MM.1S (cell line): ENCODE results near the gene UBE3A.

Experiments
- DNase-seq: peaks from one replicate; pipeline ENCODE4 v3.0.0-alpha.2; 2015
- H2AFZ ChIP-seq: fragments of 300-600 bp; sonication (generic); 2 replicates; pipeline ENCODE4 v1.6.0; 2016; ENCODE audit warnings: antibody characterized with exemption, low read length
- H3F3A ChIP-seq: fragments of 300-600 bp; sonication (generic); 2 replicates; pipeline ENCODE4 v1.6.1; 2016; ENCODE audit warnings: mild to moderate bottlenecking, antibody characterized with exemption, low read length, moderate library complexity, mixed read lengths; ENCODE audit not compliant: insufficient read depth
- H3K27ac ChIP-seq: fragments of 300-600 bp; sonication (generic); 2 replicates; pipeline ENCODE4 v1.5.1; 2016; ENCODE audit warnings: mild to moderate bottlenecking, low read length
- H3K27me3 ChIP-seq: fragments of 300-600 bp; sonication (generic); replicated peaks from 2 replicates; pipeline ENCODE4 v1.6.0; 2016; ENCODE audit warnings: low read length; ENCODE audit not compliant: insufficient read depth
- H3K36me3 ChIP-seq: fragments of 300-600 bp; sonication (generic); replicated peaks from 2 replicates; pipeline ENCODE4 v1.6.1; 2016; ENCODE audit warnings: mild to moderate bottlenecking, low read length, mixed read lengths; ENCODE audit not compliant: insufficient read depth
- H3K4me1 ChIP-seq: fragments of 300-600 bp; sonication (generic); 2 replicates; pipeline ENCODE4 v1.6.1; 2016; ENCODE audit warnings: low read length, mixed read lengths
- H3K4me2 ChIP-seq: fragments of 300-600 bp; sonication (generic); 2 replicates; pipeline ENCODE4 v1.6.0; 2016; ENCODE audit warnings: low read depth, low read length
- H3K4me3 ChIP-seq: fragments of 300-600 bp; sonication (generic); 2 replicates; pipeline ENCODE4 v1.5.1; 2016; ENCODE audit warnings: low read length, mixed read lengths
- H3K79me2 ChIP-seq: fragments of 300-600 bp; sonication (generic); 2 replicates; pipeline ENCODE4 v1.6.1; 2016; ENCODE audit warnings: mixed run types, low read length, mixed read lengths
- H3K9ac ChIP-seq: fragments of 300-600 bp; sonication (generic); 2 replicates; pipeline ENCODE4 v1.6.1; 2016; ENCODE audit warnings: low read length, mixed read lengths
- H3K9me2 ChIP-seq: fragments of 300-600 bp; sonication (generic); replicated peaks from 2 replicates; pipeline ENCODE4 v1.6.1; 2016; ENCODE audit warnings: mild to moderate bottlenecking, low read length, mixed read lengths; ENCODE audit not compliant: insufficient read depth
- H3K9me3 ChIP-seq: fragments of 300-600 bp; sonication (generic); replicated peaks from 2 replicates; pipeline ENCODE4 v1.6.1; 2016; ENCODE audit warnings: mild to moderate bottlenecking, low read length, mixed read lengths; ENCODE audit not compliant: insufficient read depth
- H4K20me1 ChIP-seq: fragments of 300-600 bp; sonication (generic); 2 replicates; pipeline ENCODE4 v1.6.1; 2016; ENCODE audit warnings: mild to moderate bottlenecking, low read length, moderate library complexity, mixed read lengths; ENCODE audit not compliant: insufficient read depth
- EZH2 ChIP-seq: fragments of 300-600 bp; sonication (generic); optimal IDR thresholded peaks from 2 replicates; pipeline ENCODE3; 2017; ENCODE audit warnings: low read depth, mild to moderate bottlenecking, antibody characterized with exemption, low read length, mixed read lengths
- EZH2phosphoT487 ChIP-seq: fragments of 300-600 bp; sonication (generic); IDR thresholded peaks from 2 replicates; pipeline ENCODE4 v1.6.1; 2018; ENCODE audit warnings: antibody characterized with exemption, low read length
- TF ChIP-seq, protein P1 (sequence below): fragments of 300-600 bp; sonication (generic); IDR thresholded peaks from 2 replicates; pipeline ENCODE4 v1.5.1; 2016; ENCODE audit warnings: antibody characterized with exemption, low read length, mixed read lengths

UBE3A gene

DNA sequence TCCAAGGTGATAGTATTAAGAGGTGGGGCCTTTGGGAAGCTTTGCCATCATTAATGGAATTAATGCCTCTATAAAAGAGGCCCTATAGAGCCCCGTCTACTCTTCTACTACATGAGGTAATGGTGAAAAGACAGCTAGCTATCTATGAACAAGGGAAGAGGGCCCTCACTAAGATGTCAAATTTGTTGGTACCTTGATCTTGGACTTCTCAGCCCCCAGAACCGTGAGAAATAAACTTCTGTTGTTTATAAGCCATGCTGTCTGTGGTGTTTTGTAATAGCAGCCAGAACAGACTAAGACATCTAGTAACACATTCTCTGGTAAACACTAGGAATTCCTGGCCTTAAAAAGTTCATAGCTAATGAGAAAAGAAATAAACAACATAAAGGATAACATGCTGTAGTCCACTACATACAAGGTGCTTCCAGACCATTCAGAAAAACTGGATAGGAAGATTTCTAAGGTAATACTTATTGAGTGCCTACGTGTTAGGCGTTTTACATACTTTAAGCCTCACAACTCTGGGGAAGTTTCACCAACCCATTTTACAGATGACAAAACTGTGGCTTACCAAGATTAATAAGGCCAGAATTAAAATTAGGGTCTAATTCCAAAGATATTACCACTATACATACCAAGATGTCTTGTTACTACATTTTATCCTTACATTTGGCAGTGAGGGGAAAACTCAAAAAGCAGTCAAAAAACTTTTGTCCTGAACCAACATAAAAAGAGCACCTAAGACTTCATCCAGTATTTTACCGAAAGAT, 3.2 kb downstream of the UBE3A start:
- Histone ChIP-seq H3K79me2 (peaks cover 81% of the 10 kb centered on the region), H3K36me3 (no peaks in the 10 kb centered on the region), H3K4me2 (peak overlapping the region; percentile 78; the same call in 1 of the 2 replicates), H3K9me2 (no peaks in the 10 kb centered on the region), H3K9me3 (no peaks in the 10 kb centered on the region), H3K4me1 (peaks cover 13% of the 10 kb centered on the region), H3K27ac (no peak overlapping the region), H3K4me3 (no peak overlapping the region), H3F3A (no peaks in the 10 kb centered on the region), H3K9ac (no peak overlapping the region), H4K20me1 (peaks cover 15% of the 10 kb centered on the region; the same call in 1 of the 2 replicates), H2AFZ (no peak overlapping the region), H3K27me3 (no peaks in the 10 kb centered on the region)
- TF ChIP-seq EZH2 (no peak), EZH2phosphoT487 (no peak)
- TF ChIP-seq, protein P1, sequence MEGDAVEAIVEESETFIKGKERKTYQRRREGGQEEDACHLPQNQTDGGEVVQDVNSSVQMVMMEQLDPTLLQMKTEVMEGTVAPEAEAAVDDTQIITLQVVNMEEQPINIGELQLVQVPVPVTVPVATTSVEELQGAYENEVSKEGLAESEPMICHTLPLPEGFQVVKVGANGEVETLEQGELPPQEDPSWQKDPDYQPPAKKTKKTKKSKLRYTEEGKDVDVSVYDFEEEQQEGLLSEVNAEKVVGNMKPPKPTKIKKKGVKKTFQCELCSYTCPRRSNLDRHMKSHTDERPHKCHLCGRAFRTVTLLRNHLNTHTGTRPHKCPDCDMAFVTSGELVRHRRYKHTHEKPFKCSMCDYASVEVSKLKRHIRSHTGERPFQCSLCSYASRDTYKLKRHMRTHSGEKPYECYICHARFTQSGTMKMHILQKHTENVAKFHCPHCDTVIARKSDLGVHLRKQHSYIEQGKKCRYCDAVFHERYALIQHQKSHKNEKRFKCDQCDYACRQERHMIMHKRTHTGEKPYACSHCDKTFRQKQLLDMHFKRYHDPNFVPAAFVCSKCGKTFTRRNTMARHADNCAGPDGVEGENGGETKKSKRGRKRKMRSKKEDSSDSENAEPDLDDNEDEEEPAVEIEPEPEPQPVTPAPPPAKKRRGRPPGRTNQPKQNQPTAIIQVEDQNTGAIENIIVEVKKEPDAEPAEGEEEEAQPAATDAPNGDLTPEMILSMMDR = no peak
- DNase-seq = no peak

DNA sequence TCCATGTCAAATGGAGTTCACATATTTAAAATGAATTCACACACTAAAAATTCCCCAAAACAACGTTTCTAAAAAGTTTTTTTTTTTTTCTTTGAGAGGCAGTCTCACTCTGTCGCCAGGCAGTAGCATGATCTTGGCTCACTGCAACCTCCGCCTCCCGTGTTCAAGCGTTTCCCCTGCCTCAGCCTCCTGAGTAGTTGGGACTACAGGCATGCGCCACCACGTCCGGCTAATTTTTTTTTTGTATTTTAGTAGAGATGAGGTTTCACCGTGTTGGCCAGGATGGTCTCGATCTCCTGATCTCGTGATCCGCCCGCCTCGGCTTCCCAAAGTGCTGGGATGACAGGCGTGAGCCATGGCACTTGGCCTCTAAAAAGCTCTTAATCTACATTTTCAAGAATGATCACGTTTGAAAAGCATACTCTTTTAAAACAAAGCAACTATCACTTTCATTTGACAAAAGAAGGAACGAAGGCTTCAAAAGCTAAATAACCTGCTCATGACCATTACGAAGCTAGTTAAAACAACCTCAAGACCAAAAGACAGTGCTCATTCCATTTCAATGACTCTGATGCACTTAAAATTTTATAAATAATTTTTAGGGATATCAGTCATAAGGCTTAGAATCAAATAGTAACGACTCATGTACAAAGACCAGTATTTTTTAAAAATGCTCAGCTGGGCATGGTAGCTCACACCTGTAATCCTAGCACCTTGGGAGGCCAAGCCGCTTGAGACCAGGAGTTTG, 5.5 kb downstream of the UBE3A start:
- H2AFZ ChIP-seq = no peak overlapping the region
- no peaks in the 10 kb centered on the region for H3K36me3 ChIP-seq
- peaks cover 96% of the 10 kb centered on the region for H3K79me2 ChIP-seq
- peaks cover 26% of the 10 kb centered on the region for H4K20me1 ChIP-seq
- TF ChIP-seq, protein P1 = no peak
- no peak for TF ChIP-seq EZH2
- TF ChIP-seq EZH2phosphoT487 = no peak
- no peaks in the 10 kb centered on the region for H3K27me3 ChIP-seq
- H3K27ac ChIP-seq = no peak overlapping the region
- DNase-seq = no peak
- H3K4me3 ChIP-seq = no peak overlapping the region
- H3F3A ChIP-seq = no peaks in the 10 kb centered on the region
- H3K9me2 ChIP-seq = no peaks in the 10 kb centered on the region
- peaks cover 13% of the 10 kb centered on the region; the same call in 1 of the 2 replicates for H3K4me1 ChIP-seq
- H3K9me3 ChIP-seq = no peaks in the 10 kb centered on the region
- no peak overlapping the region for H3K4me2 ChIP-seq
- no peak overlapping the region for H3K9ac ChIP-seq

DNA sequence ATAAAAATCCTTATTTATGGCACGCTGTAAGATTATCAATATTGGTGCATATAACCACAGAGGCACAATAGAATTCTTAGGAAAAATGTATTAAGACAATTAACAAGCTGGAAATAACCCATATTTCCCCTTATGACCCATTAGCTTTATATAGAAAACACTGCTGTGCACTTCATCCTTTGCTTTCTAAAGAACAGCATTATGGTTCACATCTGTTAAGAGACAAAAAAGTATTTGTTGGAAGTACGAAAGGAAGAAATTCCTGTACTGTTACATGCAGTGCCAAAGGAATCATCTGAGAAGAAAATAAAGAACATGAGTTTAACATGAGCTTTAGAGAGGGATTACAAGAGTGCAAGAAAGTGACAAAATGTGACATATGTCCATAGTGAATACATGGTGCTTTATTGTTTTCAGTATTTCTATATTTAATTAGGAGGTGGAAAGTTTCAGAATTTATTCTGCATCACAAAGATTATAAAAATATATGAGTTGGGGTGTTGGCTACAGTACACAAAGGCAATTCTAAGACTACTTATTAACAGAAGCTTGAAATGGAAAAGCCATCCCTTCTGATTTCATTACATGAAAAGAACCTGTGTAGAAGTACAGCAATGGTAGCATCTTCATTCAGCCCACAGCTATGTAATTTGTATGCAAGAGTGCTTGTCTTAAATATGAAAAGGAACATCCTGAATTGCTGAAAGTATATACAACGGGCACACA, 6.8 kb downstream of the UBE3A start:
- Histone ChIP-seq H3K27me3 (no peaks in the 10 kb centered on the region), H3K9me3 (no peaks in the 10 kb centered on the region), H3K9ac (no peak overlapping the region), H3K27ac (no peak overlapping the region), H3K79me2 (peaks cover 96% of the 10 kb centered on the region), H3F3A (no peaks in the 10 kb centered on the region), H3K9me2 (no peaks in the 10 kb centered on the region), H3K4me1 (peaks cover 13% of the 10 kb centered on the region; the same call in 1 of the 2 replicates), H3K4me2 (no peak overlapping the region), H2AFZ (no peak overlapping the region), H3K36me3 (no peaks in the 10 kb centered on the region), H3K4me3 (no peak overlapping the region), H4K20me1 (peaks cover 34% of the 10 kb centered on the region)
- TF ChIP-seq EZH2 (no peak), EZH2phosphoT487 (no peak)
- TF ChIP-seq, protein P1 = no peak
- no peak for DNase-seq
